Karpas-422 (cell line): ENCODE measurements around the gene DBX1. TPM values are rescaled to one million over a fixed set of nuclear protein-coding genes. Genes with fewer than 3 reads are reported as not detected.

ENCODE experiments used
- DNase-seq: peaks from one replicate; pipeline ENCODE4 v3.0.0-alpha.2; 2015
- H2AFZ ChIP-seq: fragments of 200-600 bp; sonication (generic); 2 replicates; pipeline ENCODE4 v1.6.1; 2014; ENCODE audit warnings: antibody characterized with exemption, low read length, mixed read lengths
- H3K27ac ChIP-seq: fragments of 200-600 bp; sonication (generic); 2 replicates; pipeline ENCODE4 v1.5.1; 2014; ENCODE audit warnings: mild to moderate bottlenecking, low read length, moderate library complexity
- H3K27me3 ChIP-seq: fragments of 200-600 bp; sonication (generic); 2 replicates; pipeline ENCODE4 v1.6.1; 2014; ENCODE audit warnings: low read length, mixed read lengths
- H3K36me3 ChIP-seq: fragments of 200-600 bp; sonication (generic); 2 replicates; pipeline ENCODE4 v1.6.1; 2014; ENCODE audit warnings: low read length, mixed read lengths; ENCODE audit not compliant: insufficient read depth
- H3K4me1 ChIP-seq: fragments of 200-600 bp; sonication (generic); 2 replicates; pipeline ENCODE4 v1.6.1; 2014; ENCODE audit warnings: mild to moderate bottlenecking, low read length, mixed read lengths
- H3K4me2 ChIP-seq: fragments of 200-600 bp; sonication (generic); 2 replicates; pipeline ENCODE4 v1.6.1; 2014; ENCODE audit warnings: low read length, low read depth, mild to moderate bottlenecking; ENCODE audit not compliant: poor library complexity, severe bottlenecking
- H3K4me3 ChIP-seq: fragments of 200-600 bp; sonication (generic); 2 replicates; pipeline ENCODE4 v1.5.1; 2014; ENCODE audit warnings: mild to moderate bottlenecking, antibody characterized with exemption, low read length, mixed read lengths
- H3K79me2 ChIP-seq: fragments of 200-600 bp; sonication (generic); 2 replicates; pipeline ENCODE4 v1.6.1; 2014; ENCODE audit warnings: mild to moderate bottlenecking, low read length, mixed read lengths
- H3K9ac ChIP-seq: fragments of 200-600 bp; sonication (generic); 2 replicates; pipeline ENCODE4 v1.6.0; 2014; ENCODE audit warnings: low read length
- H3K9me2 ChIP-seq: fragments of 200-600 bp; sonication (generic), shearing (Covaris generic); replicated peaks from 2 replicates; pipeline ENCODE4 v1.6.0; 2014; ENCODE audit warnings: mild to moderate bottlenecking, low read length, moderate library complexity; ENCODE audit not compliant: insufficient read depth
- H3K9me3 ChIP-seq: fragments of 300-700, 200-600 bp; sonication (generic); 2 replicates; pipeline ENCODE4 v1.6.1; 2014; ENCODE audit warnings: low read length, mixed read lengths
- H4K20me1 ChIP-seq: fragments of 200-600 bp; sonication (generic); 2 replicates; pipeline ENCODE4 v1.6.1; 2014; ENCODE audit warnings: mild to moderate bottlenecking, antibody characterized with exemption, low read length, low read depth; ENCODE audit not compliant: insufficient read depth
- total RNA-seq: library from RNA; depleted of rRNA; stranded (reverse); fragments of >200 nt; shearing (Covaris generic); gene quantifications from 2 replicates; pipeline ENCODE4 v1.2.3, GENCODE V29; 2014; ENCODE audit warnings: low replicate concordance

DBX1 gene
- total RNA-seq, 1 experiment from 2014 or later = not detected

GRCh38 chr11:20158597-20159257 is 1.5 kb downstream of the DBX1 start:
- Histone ChIP-seq H4K20me1 (no peaks in the 10 kb centered on the region), H3K27ac (no peak overlapping the region), H3K79me2 (no peaks in the 10 kb centered on the region), H3K27me3 (no peaks in the 10 kb centered on the region), H3K4me3 (no peak overlapping the region), H2AFZ (no peak overlapping the region), H3K9me3 (no peaks in the 10 kb centered on the region), H3K9ac (no peak overlapping the region), H3K4me1 (no peaks in the 10 kb centered on the region), H3K9me2 (no peaks in the 10 kb centered on the region), H3K4me2 (no peak overlapping the region), H3K36me3 (no peaks in the 10 kb centered on the region)
- DNase-seq = no peak

- Histone ChIP-seq H2AFZ (no peak overlapping the region), H3K9me3 (no peaks in the 10 kb centered on the region), H3K27ac (no peak overlapping the region), H3K4me3 (no peak overlapping the region), H3K9me2 (no peaks in the 10 kb centered on the region), H3K9ac (no peak overlapping the region), H3K27me3 (no peaks in the 10 kb centered on the region), H3K36me3 (no peaks in the 10 kb centered on the region), H3K4me1 (no peaks in the 10 kb centered on the region), H3K4me2 (no peak overlapping the region), H4K20me1 (no peaks in the 10 kb centered on the region), H3K79me2 (no peaks in the 10 kb centered on the region)
- DNase-seq = no peak
Observed at GRCh38 chr11:20157728-20158127, 2.5 kb downstream of the DBX1 start.

- Histone ChIP-seq H3K79me2 (no peaks in the 10 kb centered on the region), H3K27ac (no peak overlapping the region), H3K27me3 (no peaks in the 10 kb centered on the region), H3K36me3 (no peaks in the 10 kb centered on the region), H3K9ac (no peak overlapping the region), H3K4me1 (no peaks in the 10 kb centered on the region), H4K20me1 (no peaks in the 10 kb centered on the region), H3K9me3 (no peaks in the 10 kb centered on the region), H3K9me2 (no peaks in the 10 kb centered on the region), H3K4me3 (no peak overlapping the region), H2AFZ (no peak overlapping the region), H3K4me2 (no peak overlapping the region)
- no peak for DNase-seq
Observed at GRCh38 chr11:20156876-20157613, 3.2 kb downstream of the DBX1 start.

GRCh38 chr11:20156280-20156875 is 3.9 kb downstream of the DBX1 start:
- H3K4me2 ChIP-seq = no peak overlapping the region
- no peaks in the 10 kb centered on the region for H3K79me2 ChIP-seq
- no peaks in the 10 kb centered on the region for H3K27me3 ChIP-seq
- H4K20me1 ChIP-seq = no peaks in the 10 kb centered on the region
- H3K4me3 ChIP-seq = no peak overlapping the region
- H3K9ac ChIP-seq = no peak overlapping the region
- H2AFZ ChIP-seq = no peak overlapping the region
- H3K9me3 ChIP-seq = no peaks in the 10 kb centered on the region
- H3K27ac ChIP-seq = no peak overlapping the region
- no peaks in the 10 kb centered on the region for H3K9me2 ChIP-seq
- H3K36me3 ChIP-seq = no peaks in the 10 kb centered on the region
- DNase-seq = no peak
- no peaks in the 10 kb centered on the region for H3K4me1 ChIP-seq

GRCh38 chr11:20155683-20156279 is 4.5 kb downstream of the DBX1 start:
- Histone ChIP-seq H3K4me1 (no peaks in the 10 kb centered on the region), H3K79me2 (no peaks in the 10 kb centered on the region), H2AFZ (no peak overlapping the region), H3K36me3 (no peaks in the 10 kb centered on the region), H3K4me3 (no peak overlapping the region), H4K20me1 (no peaks in the 10 kb centered on the region), H3K27me3 (no peaks in the 10 kb centered on the region), H3K9ac (no peak overlapping the region), H3K27ac (no peak overlapping the region), H3K9me2 (no peaks in the 10 kb centered on the region), H3K9me3 (no peaks in the 10 kb centered on the region), H3K4me2 (no peak overlapping the region)
- no peak for DNase-seq

GRCh38 chr11:20154381-20154780 is 5.9 kb downstream of the DBX1 start:
- H2AFZ ChIP-seq = no peak overlapping the region
- no peaks in the 10 kb centered on the region for H3K4me1 ChIP-seq
- H3K9me2 ChIP-seq = no peaks in the 10 kb centered on the region
- no peaks in the 10 kb centered on the region for H4K20me1 ChIP-seq
- no peaks in the 10 kb centered on the region for H3K36me3 ChIP-seq
- H3K9me3 ChIP-seq = no peaks in the 10 kb centered on the region
- H3K27me3 ChIP-seq = no peaks in the 10 kb centered on the region
- H3K79me2 ChIP-seq = no peaks in the 10 kb centered on the region
- no peak overlapping the region for H3K27ac ChIP-seq
- no peak overlapping the region for H3K4me2 ChIP-seq
- no peak overlapping the region for H3K9ac ChIP-seq
- no peak overlapping the region for H3K4me3 ChIP-seq
- no peak for DNase-seq

GRCh38 chr11:20138707-20139106 is 21.6 kb downstream of the DBX1 start:
- Histone ChIP-seq H3K79me2 (no peaks in the 10 kb centered on the region), H4K20me1 (no peaks in the 10 kb centered on the region), H3K9me2 (no peaks in the 10 kb centered on the region), H3K4me1 (no peaks in the 10 kb centered on the region), H3K9ac (no peak overlapping the region), H3K9me3 (no peaks in the 10 kb centered on the region), H3K36me3 (no peaks in the 10 kb centered on the region), H3K4me2 (no peak overlapping the region), H3K27ac (no peak overlapping the region), H2AFZ (no peak overlapping the region), H3K4me3 (no peak overlapping the region), H3K27me3 (no peaks in the 10 kb centered on the region)
- DNase-seq = no peak

GRCh38 chr11:20137637-20138036 is 22.6 kb downstream of the DBX1 start:
- no peaks in the 10 kb centered on the region for H3K9me3 ChIP-seq
- no peaks in the 10 kb centered on the region for H4K20me1 ChIP-seq
- no peak overlapping the region for H2AFZ ChIP-seq
- no peak overlapping the region for H3K27ac ChIP-seq
- no peak for DNase-seq
- H3K4me3 ChIP-seq = no peak overlapping the region
- H3K9ac ChIP-seq = no peak overlapping the region
- H3K9me2 ChIP-seq = no peaks in the 10 kb centered on the region
- H3K27me3 ChIP-seq = no peaks in the 10 kb centered on the region
- no peaks in the 10 kb centered on the region for H3K4me1 ChIP-seq
- H3K4me2 ChIP-seq = no peak overlapping the region
- no peaks in the 10 kb centered on the region for H3K36me3 ChIP-seq
- H3K79me2 ChIP-seq = no peaks in the 10 kb centered on the region
